ENCODE measurements around the gene PAEP.

Gene PAEP

DNA sequence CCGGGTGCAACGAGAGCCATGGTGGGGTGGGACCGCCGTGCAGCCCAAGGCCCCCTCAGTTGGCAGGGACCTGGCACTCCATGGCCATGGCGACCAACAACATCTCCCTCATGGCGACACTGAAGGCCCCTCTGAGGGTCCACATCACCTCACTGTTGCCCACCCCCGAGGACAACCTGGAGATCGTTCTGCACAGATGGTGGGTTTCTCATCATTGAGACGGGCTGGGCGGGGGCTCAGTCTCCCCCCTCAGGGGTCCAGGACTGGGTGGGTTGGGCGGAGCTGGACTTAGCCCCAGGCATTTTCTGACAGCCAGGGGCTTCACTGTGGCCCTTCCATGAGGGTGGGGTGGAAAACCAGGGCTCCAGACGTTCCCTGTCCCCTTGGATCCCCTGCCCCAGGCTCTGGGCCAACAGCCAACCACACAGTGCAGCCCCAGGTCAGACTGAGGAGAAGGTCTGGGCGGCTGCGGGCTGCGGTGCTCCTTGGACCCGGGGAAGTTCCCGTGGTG is 734 bp downstream of the PAEP start:
- no peak for DNase-seq (ENCODE audit: low read depth)
- TF ChIP-seq, protein P1, sequence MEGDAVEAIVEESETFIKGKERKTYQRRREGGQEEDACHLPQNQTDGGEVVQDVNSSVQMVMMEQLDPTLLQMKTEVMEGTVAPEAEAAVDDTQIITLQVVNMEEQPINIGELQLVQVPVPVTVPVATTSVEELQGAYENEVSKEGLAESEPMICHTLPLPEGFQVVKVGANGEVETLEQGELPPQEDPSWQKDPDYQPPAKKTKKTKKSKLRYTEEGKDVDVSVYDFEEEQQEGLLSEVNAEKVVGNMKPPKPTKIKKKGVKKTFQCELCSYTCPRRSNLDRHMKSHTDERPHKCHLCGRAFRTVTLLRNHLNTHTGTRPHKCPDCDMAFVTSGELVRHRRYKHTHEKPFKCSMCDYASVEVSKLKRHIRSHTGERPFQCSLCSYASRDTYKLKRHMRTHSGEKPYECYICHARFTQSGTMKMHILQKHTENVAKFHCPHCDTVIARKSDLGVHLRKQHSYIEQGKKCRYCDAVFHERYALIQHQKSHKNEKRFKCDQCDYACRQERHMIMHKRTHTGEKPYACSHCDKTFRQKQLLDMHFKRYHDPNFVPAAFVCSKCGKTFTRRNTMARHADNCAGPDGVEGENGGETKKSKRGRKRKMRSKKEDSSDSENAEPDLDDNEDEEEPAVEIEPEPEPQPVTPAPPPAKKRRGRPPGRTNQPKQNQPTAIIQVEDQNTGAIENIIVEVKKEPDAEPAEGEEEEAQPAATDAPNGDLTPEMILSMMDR (conservative IDR thresholded peaks at IDR 0.05; ENCODE audit: low read depth, low read length), result no peak
- H3K4me3 ChIP-seq (ENCODE audit: low read length), result no peak overlapping the region

DNA sequence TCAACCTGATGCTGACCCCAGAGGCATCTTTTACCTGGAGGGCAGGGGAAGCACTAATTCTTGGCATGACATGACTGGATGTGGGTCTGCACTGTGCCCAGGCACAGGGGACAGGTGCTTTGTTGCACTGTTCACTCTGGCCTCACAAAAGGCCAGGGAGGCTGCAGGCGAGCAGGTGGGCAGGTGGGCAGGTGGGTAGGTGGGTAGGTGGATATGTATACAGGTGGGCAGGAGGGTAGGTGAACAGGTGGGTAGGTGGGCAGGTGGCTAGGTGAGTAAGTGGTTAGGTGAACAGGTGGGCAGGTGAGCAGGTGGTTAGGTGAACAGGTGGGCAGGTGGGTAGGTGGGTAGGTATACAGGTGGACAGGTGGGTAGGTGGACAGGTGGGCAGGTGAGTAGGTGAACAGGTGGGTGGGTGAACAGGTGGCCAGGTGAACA is 1.5 kb downstream of the PAEP start:
- no peak overlapping the region for H3K4me3 ChIP-seq (ENCODE audit: low read length)
- TF ChIP-seq, protein P1 (conservative IDR thresholded peaks at IDR 0.05; ENCODE audit: low read depth, low read length), result no peak
- DNase-seq (ENCODE audit: low read depth), result no peak

DNA sequence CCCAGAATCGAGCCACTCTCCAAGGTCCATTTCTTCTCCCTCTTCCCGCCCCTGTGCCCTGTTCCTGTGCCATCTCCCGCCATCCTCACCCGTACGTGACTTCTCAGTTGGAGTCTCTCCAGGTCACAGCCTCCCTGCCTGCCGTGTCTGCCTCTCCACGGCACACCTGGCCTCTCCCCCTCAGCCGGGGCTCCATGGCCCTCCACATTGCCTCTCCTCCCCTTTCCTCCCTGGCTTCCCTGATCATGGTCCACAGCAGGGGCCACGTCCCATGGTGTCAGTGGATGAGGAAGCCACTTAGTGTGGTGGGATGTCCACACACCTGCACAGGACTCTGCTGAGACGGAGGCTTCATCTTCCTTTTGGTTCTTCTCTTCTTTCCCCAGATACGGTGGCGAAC is 2.3 kb downstream of the PAEP start:
- TF ChIP-seq, protein P1 (conservative IDR thresholded peaks at IDR 0.05; ENCODE audit: low read depth, low read length), result no peak
- no peak overlapping the region for H3K4me3 ChIP-seq (ENCODE audit: low read length)
- no peak for DNase-seq (ENCODE audit: low read depth)

DNA sequence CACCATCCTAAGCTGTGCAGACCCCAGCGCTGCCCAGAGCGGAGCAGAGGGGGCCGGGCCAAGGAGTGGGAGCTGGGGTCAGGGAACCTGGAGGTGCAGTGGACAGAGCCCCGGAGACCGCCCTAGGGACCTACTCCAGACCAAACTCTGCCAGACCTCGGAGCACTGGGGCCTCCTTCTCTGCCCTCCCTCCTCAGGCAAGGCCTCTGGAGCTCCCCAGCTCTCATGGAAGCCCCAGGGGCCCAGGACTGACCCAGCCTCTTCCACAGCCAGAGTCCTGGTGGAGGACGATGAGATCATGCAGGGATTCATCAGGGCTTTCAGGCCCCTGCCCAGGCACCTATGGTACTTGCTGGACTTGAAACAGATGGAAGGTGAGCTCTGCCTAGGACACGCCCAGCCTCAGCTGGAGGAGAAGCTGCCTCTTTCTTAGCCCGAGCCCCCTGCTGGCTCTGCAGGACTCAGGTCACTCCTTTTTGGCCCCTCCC is 3.6 kb downstream of the PAEP start:
- H3K4me3 ChIP-seq (ENCODE audit: low read length), result no peak overlapping the region
- TF ChIP-seq, protein P1 (conservative IDR thresholded peaks at IDR 0.05; ENCODE audit: low read depth, low read length), result no peak
- DNase-seq (ENCODE audit: low read depth), result no peak

DNA sequence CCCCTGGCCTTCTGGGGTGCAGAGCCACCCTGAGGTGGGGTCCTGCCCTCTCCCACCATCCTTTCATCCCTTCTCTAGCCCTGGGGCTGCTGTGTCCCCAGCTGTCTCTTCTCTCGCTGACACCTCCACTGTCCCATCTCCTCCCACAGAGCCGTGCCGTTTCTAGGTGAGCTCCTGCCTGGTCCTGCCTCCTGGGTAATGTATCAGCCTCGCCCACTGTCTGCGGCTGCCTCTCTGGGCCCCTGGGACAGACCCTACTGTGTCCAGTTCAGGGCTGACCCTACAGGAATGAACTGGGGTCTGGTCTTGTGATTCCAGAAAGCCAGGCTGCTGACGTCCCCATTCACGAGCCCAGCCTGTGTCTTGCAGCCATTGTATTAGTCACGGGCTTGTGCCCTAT is 4.1 kb downstream of the PAEP start:
- H3K4me3 ChIP-seq (ENCODE audit: low read length), result no peak overlapping the region
- DNase-seq (ENCODE audit: low read depth), result no peak
- TF ChIP-seq, protein P1 (conservative IDR thresholded peaks at IDR 0.05; ENCODE audit: low read depth, low read length), result no peak

DNA sequence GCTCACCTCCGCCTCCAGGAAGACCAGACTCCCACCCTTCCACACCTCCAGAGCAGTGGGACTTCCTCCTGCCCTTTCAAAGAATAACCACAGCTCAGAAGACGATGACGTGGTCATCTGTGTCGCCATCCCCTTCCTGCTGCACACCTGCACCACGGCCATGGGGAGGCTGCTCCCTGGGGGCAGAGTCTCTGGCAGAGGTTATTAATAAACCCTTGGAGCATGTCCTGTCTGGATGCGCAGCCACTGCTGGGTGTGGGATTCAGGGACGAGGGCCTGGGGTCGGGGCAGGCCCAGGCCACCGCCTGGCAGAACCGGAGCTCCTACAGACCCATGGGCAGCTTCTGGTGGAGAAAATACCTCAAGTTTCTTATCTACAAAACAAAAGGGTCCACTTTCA is 5.0 kb downstream of the PAEP start:
- no peak overlapping the region for H3K4me3 ChIP-seq (ENCODE audit: low read length)
- DNase-seq (ENCODE audit: low read depth), result no peak
- TF ChIP-seq, protein P1 (conservative IDR thresholded peaks at IDR 0.05; ENCODE audit: low read depth, low read length), result no peak

DNA sequence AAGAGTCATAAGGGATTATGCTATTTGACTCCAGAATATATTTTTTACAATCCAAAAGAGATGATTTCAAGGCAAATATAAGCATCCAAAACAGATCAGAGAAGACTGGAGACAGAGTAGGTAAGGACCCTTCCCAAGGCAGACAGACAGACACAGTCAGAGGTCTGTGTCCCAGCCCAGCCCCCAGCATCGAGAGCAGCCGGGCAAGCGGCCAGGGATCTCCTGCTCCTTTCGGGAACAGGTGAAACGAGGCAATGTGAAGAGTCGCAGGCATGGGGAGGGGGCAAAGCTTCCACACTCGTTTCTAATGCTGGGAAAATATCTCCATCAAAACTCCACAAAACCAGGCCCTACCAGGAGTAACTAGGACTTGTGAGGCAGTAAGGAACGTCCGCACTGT is 5.8 kb downstream of the PAEP start:
- no peak overlapping the region for H3K4me3 ChIP-seq (ENCODE audit: low read length)
- no peak for DNase-seq (ENCODE audit: low read depth)
- TF ChIP-seq, protein P1 (conservative IDR thresholded peaks at IDR 0.05; ENCODE audit: low read depth, low read length), result no peak
